Fibroblast of skin of right biceps (primary cell): ENCODE measurements around the gene TENT5C.

Experiments used
- DNase-seq: peaks from one replicate; pipeline ENCODE4 v3.0.0-alpha.2; 2013

TENT5C gene

GRCh38 chr1:117574161-117574835, 31.6 kb upstream of the TENT5C start:
- no peak for DNase-seq

GRCh38 chr1:117575586-117576225, 30.1 kb upstream of the TENT5C start:
- no peak for DNase-seq

- DNase-seq = no peak
These were observed 29.6 kb upstream of the TENT5C start for GRCh38 chr1:117576236-117576635.

- DNase-seq = no peak
These were observed 28.5 kb upstream of the TENT5C start for GRCh38 chr1:117577191-117577885.

- no peak for DNase-seq
These were observed 27.4 kb upstream of the TENT5C start for GRCh38 chr1:117578466-117578865.

- DNase-seq = no peak
These were observed 26.5 kb upstream of the TENT5C start for GRCh38 chr1:117579221-117579906.

- no peak for DNase-seq
These were observed 25.4 kb upstream of the TENT5C start for GRCh38 chr1:117580436-117580835.

GRCh38 chr1:117580882-117581281, 25.0 kb upstream of the TENT5C start:
- DNase-seq = no peak

- no peak for DNase-seq
These were observed 24.4 kb upstream of the TENT5C start for GRCh38 chr1:117581391-117581943.

- no peak for DNase-seq
These were observed 23.4 kb upstream of the TENT5C start for GRCh38 chr1:117582451-117582850.

GRCh38 chr1:117583247-117583646, 22.6 kb upstream of the TENT5C start:
- no peak for DNase-seq

- DNase-seq = no peak
These were observed 21.7 kb upstream of the TENT5C start for GRCh38 chr1:117584181-117584580.

- no peak for DNase-seq
These were observed 20.8 kb upstream of the TENT5C start for GRCh38 chr1:117585086-117585485.

GRCh38 chr1:117586337-117586736, 19.5 kb upstream of the TENT5C start:
- no peak for DNase-seq

GRCh38 chr1:117586747-117587498, 18.9 kb upstream of the TENT5C start:
- DNase-seq = no peak

GRCh38 chr1:117587499-117588356, 18.1 kb upstream of the TENT5C start:
- DNase-seq = no peak

GRCh38 chr1:117589544-117589943, 16.3 kb upstream of the TENT5C start:
- DNase-seq = no peak

- no peak for DNase-seq
These were observed 15.4 kb upstream of the TENT5C start for GRCh38 chr1:117590273-117590925.

- DNase-seq = no peak
These were observed 14.6 kb upstream of the TENT5C start for GRCh38 chr1:117591252-117591651.

- DNase-seq = no peak
These were observed 13.7 kb upstream of the TENT5C start for GRCh38 chr1:117592155-117592554.
